CD1c-positive myeloid dendritic cell (primary cell): ENCODE data around the gene KYAT1.

Experiments
- DNase-seq: peaks from one replicate; pipeline ENCODE4 v3.0.0-alpha.2; 2016; ENCODE audit errors: extremely low spot score

The KYAT1 gene

GRCh38 chr9:128881884-128882676 lies at the start of gene KYAT1, which contains the start of gene LRRC8A:
KYAT1 (minus strand) TSS chr9:128881950; CDS start chr9:128845405, 36,545 bp downstream.
LRRC8A (plus strand) TSS chr9:128882133; CDS start chr9:128907165, 25,032 bp downstream.
- peak; percentile 99 for DNase-seq

DNA sequence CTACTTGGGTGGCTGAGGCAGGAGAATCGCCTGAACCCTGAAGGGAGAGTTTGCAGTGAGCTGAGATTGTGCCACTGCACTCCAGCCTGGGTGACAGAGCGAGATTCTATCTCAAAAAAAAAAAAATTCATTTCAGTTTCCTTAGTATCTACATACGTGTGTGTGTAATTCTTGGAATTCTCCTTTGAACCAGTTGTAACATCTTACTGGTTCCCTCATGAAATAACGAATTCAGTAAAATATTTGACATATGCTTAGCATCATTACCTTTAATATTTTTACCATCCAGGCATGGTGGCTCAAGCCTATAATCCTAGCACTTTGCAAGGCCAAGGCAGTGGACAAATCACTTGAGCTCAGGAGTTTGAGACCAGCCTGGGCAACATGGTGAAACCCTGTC lies 47.8 kb upstream of the KYAT1 start:
- no peak for DNase-seq

DNA sequence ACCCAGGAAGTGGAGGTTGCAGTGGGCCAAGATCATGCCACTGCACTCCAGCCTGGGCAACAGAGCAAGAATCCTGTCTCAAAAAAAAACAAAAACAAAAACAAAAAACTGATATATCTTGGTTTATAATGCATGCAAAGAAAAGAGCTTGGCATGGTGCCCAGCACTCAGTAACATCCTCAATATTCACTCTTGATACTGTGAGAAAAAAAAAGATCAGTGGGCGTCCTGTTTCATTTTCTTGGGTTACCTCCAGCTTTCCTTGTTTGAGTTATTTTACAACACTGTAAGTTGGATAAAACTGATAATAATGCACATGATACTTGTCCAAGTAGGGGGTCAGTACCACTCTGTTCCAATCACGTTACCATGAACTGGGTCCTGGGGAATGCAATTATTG lies 46.9 kb upstream of the KYAT1 start:
- DNase-seq: peak; percentile 22

DNA sequence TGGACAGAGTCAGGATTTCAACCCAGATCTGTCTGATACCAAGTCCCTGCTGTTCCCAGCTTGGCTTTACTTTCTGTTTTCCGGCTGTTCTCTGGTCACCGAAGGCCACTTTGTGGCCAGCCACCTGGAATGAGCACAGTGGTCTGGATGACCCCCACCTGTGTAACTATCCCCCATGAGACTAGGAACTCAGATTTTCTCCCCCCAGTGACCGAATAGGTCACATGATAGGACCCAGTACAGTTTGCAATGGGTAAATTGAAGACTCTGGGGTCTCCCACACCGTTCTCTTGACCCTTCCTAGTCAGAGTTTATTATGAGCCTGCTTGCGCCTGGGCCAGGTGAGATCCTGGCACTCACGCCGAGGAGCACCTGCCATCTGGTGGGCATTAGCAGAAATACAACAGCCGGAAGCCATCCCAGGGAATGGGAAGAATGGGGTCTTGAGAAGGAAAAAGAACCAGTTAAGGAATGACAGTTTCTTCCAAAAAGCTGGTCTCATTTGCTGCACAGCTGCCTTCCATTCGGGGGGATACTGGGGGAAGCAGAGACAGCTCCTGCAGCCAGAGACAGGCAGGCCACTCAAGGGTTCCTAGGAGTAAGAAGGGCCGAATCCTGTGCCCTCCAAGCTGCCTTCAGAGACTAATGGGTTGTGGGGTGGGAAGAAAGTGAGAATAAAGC lies 46.1 kb upstream of the KYAT1 start:
- peak; percentile 47 for DNase-seq

- DNase-seq: no peak
Measured at GRCh38 chr9:128923493-128923883, 41.7 kb upstream of the KYAT1 start.

- no peak for DNase-seq
Measured at GRCh38 chr9:128921881-128922763, 40.4 kb upstream of the KYAT1 start.

GRCh38 chr9:128920381-128921058 lies 38.8 kb upstream of the KYAT1 start, which contains the start of gene PHYHD1:
PHYHD1 (plus strand) TSS chr9:128920982; CDS start chr9:128922324, 1,342 bp downstream.
- no peak for DNase-seq

DNA sequence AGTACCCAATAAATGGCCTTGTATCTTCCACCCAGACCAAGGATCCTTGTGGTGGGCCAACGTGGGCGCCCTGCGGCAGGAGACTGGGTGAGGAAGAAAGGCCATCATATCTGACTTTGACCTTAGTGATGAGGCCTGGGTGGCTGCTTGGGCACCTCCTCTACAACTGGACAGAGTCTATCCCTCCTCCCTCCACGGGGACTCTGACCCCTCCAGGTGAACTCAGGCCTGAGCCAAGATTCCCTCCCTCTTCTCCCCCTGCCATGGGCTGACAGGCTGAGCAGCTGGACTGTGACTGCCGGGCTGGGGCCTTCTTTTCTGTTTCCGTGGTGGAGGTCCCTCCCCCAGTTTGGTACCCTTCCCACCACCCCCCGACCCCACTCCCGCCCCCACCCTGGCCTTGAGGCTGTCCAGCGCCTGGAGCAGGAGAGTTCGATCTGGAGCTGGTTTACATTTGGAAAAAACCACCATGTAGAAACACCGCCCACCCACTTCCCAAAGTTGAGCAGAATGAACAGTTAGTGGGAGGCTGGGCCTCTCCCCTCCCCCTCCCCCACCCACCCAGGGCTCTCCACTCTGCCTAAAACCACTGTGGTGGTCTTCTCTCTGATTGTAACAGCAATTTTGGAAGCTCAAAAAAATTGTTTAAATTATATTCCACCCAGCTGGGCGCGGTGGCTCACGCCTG lies 37.8 kb upstream of the KYAT1 start:
- no peak for DNase-seq

DNA sequence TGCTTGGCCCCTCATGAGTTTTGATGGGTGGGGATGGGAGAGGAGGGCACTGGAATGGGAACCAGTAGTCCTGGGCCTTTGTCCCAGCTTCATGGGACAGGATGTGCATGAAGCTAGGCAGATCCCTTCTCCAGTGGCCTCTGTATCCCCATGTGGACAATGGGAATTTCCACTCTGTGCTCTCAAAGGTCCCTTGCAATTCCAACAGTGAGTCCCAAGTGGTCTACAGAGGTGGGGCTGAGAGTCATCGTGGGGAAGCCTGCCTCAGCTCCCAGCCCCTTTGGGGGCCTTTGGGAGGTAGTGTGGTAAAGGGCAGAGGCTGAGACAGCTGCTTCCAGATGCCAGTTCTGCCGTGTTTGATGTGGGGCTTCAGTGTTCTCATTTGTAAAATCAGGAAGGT lies 37.2 kb upstream of the KYAT1 start:
- DNase-seq: no peak

- DNase-seq: no peak
Measured at GRCh38 chr9:128917151-128917849, 35.5 kb upstream of the KYAT1 start.

DNA sequence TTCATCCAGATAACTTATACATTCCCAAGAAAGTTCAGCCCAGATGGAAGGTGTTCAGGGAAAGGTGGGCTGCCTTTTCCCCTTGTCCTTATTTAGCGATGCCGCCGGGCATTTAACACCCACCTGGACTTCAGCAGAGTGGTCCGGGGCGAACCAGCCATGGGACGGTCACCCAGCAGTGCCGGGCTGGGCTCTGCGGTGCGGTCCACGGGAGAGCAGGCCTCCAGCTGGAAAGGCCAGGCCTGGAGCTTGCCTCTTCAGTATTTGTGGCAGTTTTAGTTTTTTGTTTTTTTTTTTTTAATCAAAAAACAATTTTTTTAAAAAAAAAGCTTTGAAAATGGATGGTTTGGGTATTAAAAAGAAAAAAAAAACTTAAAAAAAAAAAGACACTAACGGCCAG lies 35.0 kb upstream of the KYAT1 start:
- DNase-seq: no peak

DNA sequence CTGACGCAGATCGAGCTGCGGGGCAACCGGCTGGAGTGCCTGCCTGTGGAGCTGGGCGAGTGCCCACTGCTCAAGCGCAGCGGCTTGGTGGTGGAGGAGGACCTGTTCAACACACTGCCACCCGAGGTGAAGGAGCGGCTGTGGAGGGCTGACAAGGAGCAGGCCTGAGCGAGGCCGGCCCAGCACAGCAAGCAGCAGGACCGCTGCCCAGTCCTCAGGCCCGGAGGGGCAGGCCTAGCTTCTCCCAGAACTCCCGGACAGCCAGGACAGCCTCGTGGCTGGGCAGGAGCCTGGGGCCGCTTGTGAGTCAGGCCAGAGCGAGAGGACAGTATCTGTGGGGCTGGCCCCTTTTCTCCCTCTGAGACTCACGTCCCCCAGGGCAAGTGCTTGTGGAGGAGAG lies 34.5 kb upstream of the KYAT1 start:
- no peak for DNase-seq

DNA sequence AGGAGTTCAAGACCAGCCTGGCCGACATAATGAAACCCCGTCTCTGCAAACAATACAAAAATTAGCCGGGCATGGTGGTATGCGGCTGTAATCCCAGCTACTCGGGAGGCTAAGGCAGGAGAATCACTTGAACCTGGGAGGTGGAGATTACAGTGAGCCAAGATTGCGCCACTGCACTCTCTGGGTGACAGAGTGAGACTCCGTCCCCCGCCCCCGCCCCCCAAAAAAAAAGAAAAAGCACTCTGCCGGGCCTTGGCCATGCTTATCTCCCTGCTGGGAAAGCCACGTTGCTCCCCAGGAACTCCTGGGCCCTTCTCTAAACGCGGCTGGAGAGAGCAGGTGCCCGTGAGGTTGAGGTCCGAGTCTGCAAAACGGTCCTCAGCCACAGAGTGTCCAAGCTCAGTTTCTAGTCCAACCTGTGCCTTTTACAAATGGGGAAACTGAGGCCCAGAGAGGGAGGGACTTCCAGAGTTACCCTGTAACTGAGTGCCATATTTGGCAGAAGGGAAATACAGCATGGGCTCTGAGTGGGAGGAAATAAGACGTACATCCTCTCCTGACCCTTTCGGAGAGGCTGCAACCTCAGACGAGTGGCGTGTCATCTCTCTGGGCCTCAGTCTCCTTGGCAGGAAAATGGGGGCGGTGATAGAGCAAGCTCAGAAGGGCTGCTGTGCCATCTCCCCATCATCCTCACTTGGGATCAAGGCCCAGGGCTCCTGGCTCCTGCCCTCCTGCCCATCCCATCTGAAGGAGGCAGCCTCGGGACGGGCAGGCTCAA lies 32.4 kb upstream of the KYAT1 start:
- peak; percentile 26 for DNase-seq

DNA sequence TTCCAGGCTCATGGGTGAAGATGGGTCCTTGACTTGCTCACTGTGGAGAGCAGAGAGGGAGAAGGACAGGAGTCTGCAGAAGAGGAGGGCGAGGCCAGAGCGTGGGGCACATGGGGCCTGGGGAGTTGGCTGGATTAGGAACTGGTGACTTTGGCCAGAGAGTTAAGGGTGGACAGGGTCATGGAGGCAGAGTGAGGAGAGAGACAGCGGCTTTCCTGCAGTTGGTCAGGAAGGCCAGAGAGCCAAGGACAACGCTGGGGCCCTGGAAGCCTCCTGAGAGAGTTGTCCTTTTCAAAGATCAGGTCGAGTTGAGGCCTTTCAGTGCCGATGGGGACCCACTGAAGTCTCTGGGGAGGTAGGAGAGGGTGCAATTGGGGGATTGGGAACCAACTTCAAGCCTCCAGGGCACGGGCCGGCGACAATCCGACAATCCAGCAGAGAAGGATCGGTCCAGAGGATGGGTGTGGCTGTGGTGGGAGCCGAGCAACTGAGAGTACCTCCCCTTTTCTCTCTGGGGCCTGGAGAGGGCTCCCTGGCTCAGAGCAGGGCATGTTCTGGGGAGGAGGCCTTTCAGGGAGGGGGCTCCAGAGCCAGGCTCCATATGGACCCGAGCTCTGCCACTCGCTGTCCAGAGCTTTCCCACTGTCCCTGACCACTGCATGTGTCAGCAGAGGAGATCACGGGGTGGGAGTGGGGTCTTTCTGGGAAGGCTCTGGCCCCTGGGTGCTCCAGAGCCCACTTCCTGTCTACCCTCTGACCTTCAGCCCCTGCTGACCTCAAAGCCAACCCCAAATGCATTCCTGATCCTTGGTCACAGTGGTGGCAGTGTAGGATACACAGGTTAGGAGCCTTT lies 31.5 kb upstream of the KYAT1 start:
- DNase-seq: no peak

GRCh38 chr9:128912270-128912853 lies 30.6 kb upstream of the KYAT1 start:
- peak; percentile 64 for DNase-seq

DNA sequence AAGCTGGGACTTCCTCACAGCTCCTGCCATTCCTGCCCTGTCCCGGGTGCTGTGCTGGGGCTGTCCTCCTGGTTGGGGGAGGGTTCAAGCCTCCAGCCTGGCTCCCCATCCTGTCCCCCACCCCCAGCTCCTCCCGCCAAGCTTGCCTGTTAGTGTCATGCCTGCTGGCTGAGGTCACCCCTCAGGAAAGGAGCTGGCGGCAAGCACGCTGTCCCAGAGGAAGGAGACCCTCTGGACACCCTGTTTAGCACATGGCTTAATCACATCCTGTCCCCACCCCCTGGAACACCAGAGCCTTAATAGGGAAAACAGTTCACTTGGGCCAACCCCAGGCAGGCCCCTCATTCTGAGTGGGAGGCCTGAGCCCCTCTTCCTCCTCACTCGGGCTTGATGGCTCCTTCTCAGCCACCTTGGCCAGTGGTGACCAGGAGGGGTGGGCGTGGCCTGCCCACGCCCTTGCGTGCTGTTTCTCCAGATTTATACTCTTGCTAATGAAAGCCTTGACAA lies 29.8 kb upstream of the KYAT1 start:
- no peak for DNase-seq

GRCh38 chr9:128910906-128911305 lies 29.2 kb upstream of the KYAT1 start:
- DNase-seq: no peak

- DNase-seq: no peak
Measured at GRCh38 chr9:128909859-128910258, 28.1 kb upstream of the KYAT1 start.
